ENCODE data around the gene NCAPG.
A peak's percentile ranks its signal among the peaks of the same experiment; 100 is the strongest.

The NCAPG gene

GRCh38 chr4:17810260-17811077 is at the start of gene NCAPG, which contains the start of gene DCAF16:
Gene NCAPG (plus strand): TSS chr4:17810979. CDS start chr4:17811078, 99 bp downstream.
Gene DCAF16 (minus strand): TSS chr4:17810757. CDS start chr4:17804141, 6,616 bp downstream.
- peak; percentile 97 for FAIRE-seq
- TF ChIP-seq POLR2A (IDR thresholded peaks at IDR 0.05; ENCODE audit: low read depth, low read length), result peak; percentile 98

GRCh38 chr4:17761062-17761461 is 49.7 kb upstream of the NCAPG start:
- FAIRE-seq (no peak), DNase-seq (ENCODE audit: insufficient read length, low spot score) (no peak)
- TF ChIP-seq POLR2A (IDR thresholded peaks at IDR 0.05; ENCODE audit: low read depth, low read length), result no peak

More at GRCh38 chr4:17810260-17811077, at the start of gene NCAPG, which contains the start of gene DCAF16:
- peak; percentile 59 for DNase-seq (ENCODE audit: insufficient read length, low spot score)

GRCh38 chr4:17762726-17763125 is 48.1 kb upstream of the NCAPG start:
- no peak for DNase-seq (ENCODE audit: insufficient read length, low spot score)
- no peak for TF ChIP-seq POLR2A (IDR thresholded peaks at IDR 0.05; ENCODE audit: low read depth, low read length)
- FAIRE-seq, result no peak

- FAIRE-seq (no peak), DNase-seq (ENCODE audit: insufficient read length, low spot score) (no peak)
- TF ChIP-seq POLR2A (IDR thresholded peaks at IDR 0.05; ENCODE audit: low read depth, low read length), result no peak
Observed at GRCh38 chr4:17763416-17763815, 47.4 kb upstream of the NCAPG start.

GRCh38 chr4:17763931-17764330 is 46.8 kb upstream of the NCAPG start:
- DNase-seq (ENCODE audit: insufficient read length, low spot score) (no peak), FAIRE-seq (no peak)
- TF ChIP-seq POLR2A (IDR thresholded peaks at IDR 0.05; ENCODE audit: low read depth, low read length), result no peak

GRCh38 chr4:17765514-17766286 is 45.1 kb upstream of the NCAPG start:
- DNase-seq (ENCODE audit: insufficient read length, low spot score) (no peak), FAIRE-seq (no peak)
- no peak for TF ChIP-seq POLR2A (IDR thresholded peaks at IDR 0.05; ENCODE audit: low read depth, low read length)

- no peak for DNase-seq (ENCODE audit: insufficient read length, low spot score)
- no peak for FAIRE-seq
- TF ChIP-seq POLR2A (IDR thresholded peaks at IDR 0.05; ENCODE audit: low read depth, low read length), result no peak
Observed at GRCh38 chr4:17766826-17767458, 43.8 kb upstream of the NCAPG start.

GRCh38 chr4:17769406-17770174 is 41.2 kb upstream of the NCAPG start:
- no peak for TF ChIP-seq POLR2A (IDR thresholded peaks at IDR 0.05; ENCODE audit: low read depth, low read length)
- DNase-seq (ENCODE audit: insufficient read length, low spot score) (no peak), FAIRE-seq (no peak)

- DNase-seq (ENCODE audit: insufficient read length, low spot score) (no peak), FAIRE-seq (no peak)
- TF ChIP-seq POLR2A (IDR thresholded peaks at IDR 0.05; ENCODE audit: low read depth, low read length), result no peak
Observed at GRCh38 chr4:17770845-17771244, 39.9 kb upstream of the NCAPG start.

- TF ChIP-seq POLR2A (IDR thresholded peaks at IDR 0.05; ENCODE audit: low read depth, low read length), result no peak
- FAIRE-seq (no peak), DNase-seq (ENCODE audit: insufficient read length, low spot score) (no peak)
Observed at GRCh38 chr4:17771284-17771908, 39.4 kb upstream of the NCAPG start.

- no peak for TF ChIP-seq POLR2A (IDR thresholded peaks at IDR 0.05; ENCODE audit: low read depth, low read length)
- no peak for FAIRE-seq
- DNase-seq (ENCODE audit: insufficient read length, low spot score), result no peak
Observed at GRCh38 chr4:17773135-17773698, 37.6 kb upstream of the NCAPG start.

GRCh38 chr4:17778431-17778830 is 32.3 kb upstream of the NCAPG start:
- no peak for DNase-seq (ENCODE audit: insufficient read length, low spot score)
- TF ChIP-seq POLR2A (IDR thresholded peaks at IDR 0.05; ENCODE audit: low read depth, low read length), result no peak
- FAIRE-seq, result no peak

Measured in H54 (cell line).